GM23338 (cell line): ENCODE data around the gene DCAF12.

ENCODE experiments used
- EZH2 ChIP-seq: fragments of 200-600 bp; sonication (generic); IDR thresholded peaks from one replicate; pipeline ENCODE4 v1.8.0; 2017; ENCODE audit warnings: antibody characterized with exemption, mild to moderate bottlenecking, low read depth; ENCODE audit not compliant: unreplicated experiment
- EZH2phosphoT487 ChIP-seq: fragments of 200-600 bp; sonication (generic); IDR thresholded peaks from one replicate; pipeline ENCODE4 v1.8.1; 2018; ENCODE audit warnings: antibody characterized with exemption; ENCODE audit not compliant: unreplicated experiment
- POLR2AphosphoS5 ChIP-seq: IDR thresholded peaks from 2 replicates; pipeline ENCODE4 v1.6.1; 2016; ENCODE audit warnings: antibody characterized with exemption, low read depth

- TF ChIP-seq POLR2AphosphoS5 (no peak), EZH2 (no peak), EZH2phosphoT487 (no peak)
These were observed 39.1 kb downstream of the DCAF12 start for GRCh38 chr9:34087370-34087769.
